ENCODE results near the gene TPH2.

Gene TPH2

GRCh38 chr12:72033991-72034390, 95.3 kb downstream of the TPH2 start:
- no peak for DNase-seq (ENCODE audit: low spot score)

GRCh38 chr12:72035625-72036024, 97.0 kb downstream of the TPH2 start:
- DNase-seq (ENCODE audit: low spot score), result no peak

- DNase-seq (ENCODE audit: low spot score), result no peak
Observed at GRCh38 chr12:72036393-72036792, 97.7 kb downstream of the TPH2 start.

- DNase-seq (ENCODE audit: low spot score), result no peak
Observed at GRCh38 chr12:72037006-72037795, 98.6 kb downstream of the TPH2 start.

GRCh38 chr12:72041811-72042210, 103.2 kb downstream of the TPH2 start:
- DNase-seq (ENCODE audit: low spot score), result no peak

GRCh38 chr12:72053604-72054003, 115.0 kb downstream of the TPH2 start:
- DNase-seq (ENCODE audit: low spot score), result no peak

GRCh38 chr12:72054511-72054910, 115.9 kb downstream of the TPH2 start:
- DNase-seq (ENCODE audit: low spot score), result no peak

GRCh38 chr12:72057330-72057914, 118.8 kb downstream of the TPH2 start:
- DNase-seq (ENCODE audit: low spot score), result no peak

- no peak for DNase-seq (ENCODE audit: low spot score)
Observed at GRCh38 chr12:72063073-72063472, 124.4 kb downstream of the TPH2 start.

- no peak for DNase-seq (ENCODE audit: low spot score)
Observed at GRCh38 chr12:72071030-72071429, 132.4 kb downstream of the TPH2 start.

- DNase-seq (ENCODE audit: low spot score), result no peak
Observed at GRCh38 chr12:72072592-72073212, 134.1 kb downstream of the TPH2 start.

GRCh38 chr12:72074065-72074464, 135.4 kb downstream of the TPH2 start:
- no peak for DNase-seq (ENCODE audit: low spot score)

GRCh38 chr12:72074956-72075355, 136.3 kb downstream of the TPH2 start:
- no peak for DNase-seq (ENCODE audit: low spot score)

GRCh38 chr12:72075401-72075800, 136.8 kb downstream of the TPH2 start:
- no peak for DNase-seq (ENCODE audit: low spot score)

GRCh38 chr12:72075891-72076557, 137.4 kb downstream of the TPH2 start:
- peak; percentile 44 for DNase-seq (ENCODE audit: low spot score)

- no peak for DNase-seq (ENCODE audit: low spot score)
Observed at GRCh38 chr12:72076558-72076915, 137.9 kb downstream of the TPH2 start.

- DNase-seq (ENCODE audit: low spot score), result no peak
Observed at GRCh38 chr12:72077111-72077820, 138.6 kb downstream of the TPH2 start.

- DNase-seq (ENCODE audit: low spot score), result no peak
Observed at GRCh38 chr12:72081777-72082176, 143.1 kb downstream of the TPH2 start.

Data from putamen (tissue), 1 donor.